ENCODE data around the gene LIX1. TPM values are rescaled to one million over a fixed set of nuclear protein-coding genes. Genes with fewer than 3 reads are reported as not detected.
"Not testable (repeated sequence)": the region's sequence is repeated elsewhere in the genome, so short reads cannot be mapped to it uniquely, and the experiment has no call there.

Gene LIX1
- total and polyA plus RNA-seq, 2 donors = 0.10 to 0.63 TPM

- H3K36me3 ChIP-seq (ENCODE audit: insufficient read depth) = no peaks in the 10 kb centered on the region
Measured at GRCh38 chr5:97090944-97091343, 51.5 kb downstream of the LIX1 start.

GRCh38 chr5:97089149-97089801, 53.1 kb downstream of the LIX1 start:
- 82% methylated on average over 6 of the region's 6 CpGs for WGBS
- no peak overlapping the region for H3K4me3 ChIP-seq (ENCODE audit: low read depth, low read length)
- DNase-seq (ENCODE audit: extremely low spot score) = no peak
- no peak overlapping the region for H3K27ac ChIP-seq (ENCODE audit: low read depth)
- no peaks in the 10 kb centered on the region for H3K4me1 ChIP-seq (ENCODE audit: insufficient read depth)
- no peaks in the 10 kb centered on the region for H3K36me3 ChIP-seq (ENCODE audit: insufficient read depth)

More at GRCh38 chr5:97090944-97091343, 51.5 kb downstream of the LIX1 start:
- Histone ChIP-seq H3K27ac (ENCODE audit: low read depth) (no peak overlapping the region), H3K4me1 (ENCODE audit: insufficient read depth) (no peaks in the 10 kb centered on the region), H3K4me3 (ENCODE audit: low read depth, low read length) (no peak overlapping the region)
- WGBS = 92% methylated on average over 3 of the region's 3 CpGs
- DNase-seq (ENCODE audit: extremely low spot score) = no peak

- 80% methylated on average over 2 of the region's 2 CpGs for WGBS
- Histone ChIP-seq H3K36me3 (ENCODE audit: insufficient read depth) (no peaks in the 10 kb centered on the region), H3K4me3 (ENCODE audit: low read depth, low read length) (no peak overlapping the region), H3K4me1 (ENCODE audit: insufficient read depth) (no peaks in the 10 kb centered on the region), H3K27ac (ENCODE audit: low read depth) (no peak overlapping the region)
- DNase-seq (ENCODE audit: extremely low spot score) = no peak
Measured at GRCh38 chr5:97088774-97089148, 53.6 kb downstream of the LIX1 start.

- H3K4me3 ChIP-seq (ENCODE audit: low read depth, low read length) = no peak overlapping the region
- no peaks in the 10 kb centered on the region for H3K36me3 ChIP-seq (ENCODE audit: insufficient read depth)
- no peak for DNase-seq (ENCODE audit: extremely low spot score)
- no peak overlapping the region for H3K27ac ChIP-seq (ENCODE audit: low read depth)
- WGBS = 67% methylated on average over 4 of the region's 4 CpGs
- H3K4me1 ChIP-seq (ENCODE audit: insufficient read depth) = no peaks in the 10 kb centered on the region
Measured at GRCh38 chr5:97087138-97087537, 55.3 kb downstream of the LIX1 start.

GRCh38 chr5:97085459-97086181, 56.8 kb downstream of the LIX1 start:
- Histone ChIP-seq H3K4me3 (ENCODE audit: low read depth, low read length) (no peak overlapping the region), H3K36me3 (ENCODE audit: insufficient read depth) (no peaks in the 10 kb centered on the region), H3K4me1 (ENCODE audit: insufficient read depth) (no peaks in the 10 kb centered on the region), H3K27ac (ENCODE audit: low read depth) (no peak overlapping the region)
- no peak for DNase-seq (ENCODE audit: extremely low spot score)
- 96% methylated on average over 22 of the region's 22 CpGs for WGBS

GRCh38 chr5:97084782-97085458, 57.5 kb downstream of the LIX1 start:
- 93% methylated on average over 21 of the region's 21 CpGs for WGBS
- H3K4me1 ChIP-seq (ENCODE audit: insufficient read depth); H3K4me3 ChIP-seq (ENCODE audit: low read depth, low read length); H3K27ac ChIP-seq (ENCODE audit: low read depth); DNase-seq (ENCODE audit: extremely low spot score); H3K36me3 ChIP-seq (ENCODE audit: insufficient read depth): not testable (repeated sequence)

GRCh38 chr5:97078958-97079743, 63.3 kb downstream of the LIX1 start:
- no peak for DNase-seq (ENCODE audit: extremely low spot score)
- WGBS = 83% methylated on average over 4 of the region's 4 CpGs
- no peaks in the 10 kb centered on the region for H3K36me3 ChIP-seq (ENCODE audit: insufficient read depth)
- no peak overlapping the region for H3K27ac ChIP-seq (ENCODE audit: low read depth)
- no peak overlapping the region for H3K4me3 ChIP-seq (ENCODE audit: low read depth, low read length)
- H3K4me1 ChIP-seq (ENCODE audit: insufficient read depth) = no peaks in the 10 kb centered on the region

- no peak for DNase-seq (ENCODE audit: extremely low spot score)
- 86% methylated on average over 4 of the region's 4 CpGs for WGBS
- no peaks in the 10 kb centered on the region for H3K4me1 ChIP-seq (ENCODE audit: insufficient read depth)
Measured at GRCh38 chr5:97077246-97077645, 65.2 kb downstream of the LIX1 start.

GRCh38 chr5:97076098-97076497, 66.3 kb downstream of the LIX1 start:
- no peak for DNase-seq (ENCODE audit: extremely low spot score)
- H3K4me1 ChIP-seq (ENCODE audit: insufficient read depth) = no peaks in the 10 kb centered on the region
- no peaks in the 10 kb centered on the region for H3K36me3 ChIP-seq (ENCODE audit: insufficient read depth)
- no peak overlapping the region for H3K27ac ChIP-seq (ENCODE audit: low read depth)
- H3K4me3 ChIP-seq (ENCODE audit: low read depth, low read length) = no peak overlapping the region

More at GRCh38 chr5:97077246-97077645, 65.2 kb downstream of the LIX1 start:
- H3K36me3 ChIP-seq (ENCODE audit: insufficient read depth) = no peaks in the 10 kb centered on the region
- no peak overlapping the region for H3K27ac ChIP-seq (ENCODE audit: low read depth)
- H3K4me3 ChIP-seq (ENCODE audit: low read depth, low read length) = no peak overlapping the region

- whole genome bisulfite sequencing = 72% methylated on average over 5 of the region's 5 CpGs
- DNase-seq (ENCODE audit: extremely low spot score) = no peak
- no peak overlapping the region for H3K27ac ChIP-seq (ENCODE audit: low read depth)
- no peaks in the 10 kb centered on the region for H3K36me3 ChIP-seq (ENCODE audit: insufficient read depth)
- H3K4me1 ChIP-seq (ENCODE audit: insufficient read depth) = no peaks in the 10 kb centered on the region
- H3K4me3 ChIP-seq (ENCODE audit: low read depth, low read length) = no peak overlapping the region
Measured at GRCh38 chr5:97075649-97076048, 66.8 kb downstream of the LIX1 start.

GRCh38 chr5:97074859-97075489, 67.4 kb downstream of the LIX1 start:
- H3K27ac ChIP-seq (ENCODE audit: low read depth) = no peak overlapping the region
- H3K4me3 ChIP-seq (ENCODE audit: low read depth, low read length) = no peak overlapping the region
- no peak for DNase-seq (ENCODE audit: extremely low spot score)
- no peaks in the 10 kb centered on the region for H3K36me3 ChIP-seq (ENCODE audit: insufficient read depth)
- WGBS = 52% methylated on average over 4 of the region's 4 CpGs
- H3K4me1 ChIP-seq (ENCODE audit: insufficient read depth) = no peaks in the 10 kb centered on the region

- no peak overlapping the region for H3K4me3 ChIP-seq (ENCODE audit: low read depth, low read length)
- no peak for DNase-seq (ENCODE audit: extremely low spot score)
- H3K4me1 ChIP-seq (ENCODE audit: insufficient read depth) = no peaks in the 10 kb centered on the region
- no peak overlapping the region for H3K27ac ChIP-seq (ENCODE audit: low read depth)
- no peaks in the 10 kb centered on the region for H3K36me3 ChIP-seq (ENCODE audit: insufficient read depth)
- WGBS = 94% methylated on average over 3 of the region's 3 CpGs
Measured at GRCh38 chr5:97073420-97073819, 69.0 kb downstream of the LIX1 start.

GRCh38 chr5:97072696-97073095, 69.7 kb downstream of the LIX1 start:
- WGBS = 85% methylated on average over 2 of the region's 2 CpGs
- Histone ChIP-seq H3K4me3 (ENCODE audit: low read depth, low read length) (no peak overlapping the region), H3K36me3 (ENCODE audit: insufficient read depth) (no peaks in the 10 kb centered on the region), H3K27ac (ENCODE audit: low read depth) (no peak overlapping the region), H3K4me1 (ENCODE audit: insufficient read depth) (no peaks in the 10 kb centered on the region)
- no peak for DNase-seq (ENCODE audit: extremely low spot score)

Data from urinary bladder (tissue), 4 donors.